Activated T-helper 1 cell treated with Interleukin-2 at 50 U/mL for 16 hours (primary cell): ENCODE measurements around the gene SLC9A8.
A peak's percentile ranks its signal among the peaks of the same experiment; 100 is the strongest.
"Not testable (repeated sequence)": the region's sequence is repeated elsewhere in the genome, so short reads cannot be mapped to it uniquely, and the experiment has no call there.

Experiments used
- DNase-seq: peaks from one replicate; pipeline ENCODE4 v3.0.0-alpha.2; 2020; ENCODE audit warnings: low read depth

SLC9A8 gene

GRCh38 chr20:49895474-49896093, 83.0 kb downstream of the SLC9A8 start:
- DNase-seq = not testable (repeated sequence)

DNA sequence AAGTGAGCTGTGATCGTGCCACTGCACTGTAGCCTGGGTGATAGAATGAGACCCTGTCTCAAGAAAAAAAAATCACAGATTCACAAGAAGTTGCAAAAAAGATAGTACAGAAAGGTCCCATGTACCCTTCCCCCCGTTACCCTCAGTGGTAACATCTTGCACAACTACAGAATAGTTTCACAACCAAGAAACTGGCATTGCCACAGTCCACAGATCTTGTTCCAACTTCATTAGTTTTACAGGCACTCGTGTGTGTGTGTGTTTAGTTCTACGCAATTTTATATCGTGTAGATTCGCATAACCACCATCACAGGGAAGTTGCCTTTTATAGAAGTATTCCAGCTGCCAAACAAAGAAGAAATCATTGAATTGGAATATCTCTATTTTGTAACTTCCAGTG, 83.6 kb downstream of the SLC9A8 start:
- DNase-seq = no peak

- DNase-seq = no peak
Measured at GRCh38 chr20:49899541-49900383, 87.1 kb downstream of the SLC9A8 start.

GRCh38 chr20:49901588-49901987, 89.0 kb downstream of the SLC9A8 start:
- no peak for DNase-seq

- DNase-seq = no peak
Measured at GRCh38 chr20:49904440-49905214, 92.0 kb downstream of the SLC9A8 start.

DNA sequence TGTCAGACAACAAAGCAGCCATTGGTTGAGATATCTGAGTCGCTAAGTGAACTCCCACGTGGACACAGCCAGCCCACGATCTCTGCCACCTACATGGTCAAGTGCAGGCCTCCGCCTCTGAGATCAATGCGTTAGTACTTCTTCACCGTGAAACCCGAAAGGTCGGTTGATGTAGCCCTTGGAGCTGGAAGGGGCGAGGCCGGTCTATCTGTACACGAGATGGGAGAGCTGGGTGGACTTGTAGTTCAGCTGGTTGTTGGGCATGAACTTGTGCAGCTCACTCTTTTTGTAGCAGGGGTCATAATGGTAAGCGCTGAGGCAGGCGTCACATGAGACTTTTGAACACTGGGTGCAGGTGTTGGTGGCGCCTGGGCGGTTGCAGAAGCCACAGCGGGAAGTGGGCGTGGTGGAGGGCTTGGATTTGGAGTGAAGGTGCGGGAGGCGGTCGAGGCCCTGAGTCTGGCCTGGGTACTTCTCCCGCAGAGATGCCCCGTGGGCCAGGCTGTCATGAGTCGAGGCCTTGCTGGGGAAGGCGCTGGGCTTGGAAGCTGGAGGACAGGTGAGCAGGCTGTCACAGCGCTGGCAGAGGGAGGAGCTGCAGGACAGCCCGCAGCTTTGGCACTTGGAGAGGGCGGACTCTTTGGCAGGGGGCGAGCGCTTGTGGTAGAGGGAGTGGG, 92.9 kb downstream of the SLC9A8 start:
- DNase-seq = no peak

DNA sequence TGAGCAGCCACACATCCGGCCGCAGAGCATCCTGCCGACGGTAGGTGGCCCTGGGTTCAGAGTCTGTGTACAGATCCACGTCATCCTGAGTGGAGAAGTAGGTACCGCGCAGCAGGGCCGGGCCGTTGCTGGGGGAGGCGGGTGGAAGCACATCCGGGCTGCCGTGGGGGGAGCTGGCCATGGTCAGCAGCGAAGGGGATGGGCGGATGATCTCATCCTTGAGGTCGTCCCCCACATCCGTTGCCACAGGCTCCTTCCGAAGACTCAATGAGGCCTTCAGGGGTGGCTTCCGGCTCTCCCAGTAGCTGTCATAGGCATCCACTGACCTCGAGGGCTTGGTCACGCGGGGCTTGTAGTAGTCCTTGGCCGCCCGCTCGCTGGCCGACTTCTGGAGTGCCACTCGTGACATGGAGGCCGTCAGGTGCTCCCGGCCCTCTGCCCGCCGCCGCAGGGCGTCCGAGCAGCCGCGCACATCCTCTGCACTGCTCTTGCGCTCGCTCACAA, 93.5 kb downstream of the SLC9A8 start:
- DNase-seq = no peak

DNA sequence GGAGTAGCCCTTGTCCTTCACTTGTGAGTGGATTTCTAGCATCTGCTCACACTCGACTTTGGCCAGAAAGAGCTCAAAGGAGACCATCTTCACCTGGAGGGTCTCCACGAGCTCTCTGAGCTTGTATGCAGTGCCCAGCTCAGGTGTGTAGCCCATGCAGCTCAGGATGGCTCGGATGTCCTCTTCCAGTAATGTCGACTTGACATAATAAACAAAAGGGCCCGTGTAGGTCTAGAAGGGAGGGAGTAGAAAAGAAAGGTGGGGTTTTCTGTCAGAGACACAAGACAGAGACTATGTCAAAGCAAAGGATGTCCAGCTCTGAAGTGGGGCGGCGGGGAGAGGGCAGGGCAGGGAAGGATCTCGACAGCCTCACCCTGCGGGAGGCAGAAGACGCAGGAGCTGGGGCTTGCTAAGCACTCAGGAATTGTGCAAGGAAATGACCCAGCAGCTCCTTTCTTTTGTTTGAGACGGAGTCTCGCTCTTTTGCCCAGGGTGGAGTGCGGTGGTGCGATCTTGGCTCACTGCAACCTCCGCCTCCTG, 94.1 kb downstream of the SLC9A8 start:
- DNase-seq = no peak

GRCh38 chr20:49907405-49908257, 95.0 kb downstream of the SLC9A8 start:
- no peak for DNase-seq

GRCh38 chr20:49908258-49908565, 95.6 kb downstream of the SLC9A8 start:
- no peak for DNase-seq

DNA sequence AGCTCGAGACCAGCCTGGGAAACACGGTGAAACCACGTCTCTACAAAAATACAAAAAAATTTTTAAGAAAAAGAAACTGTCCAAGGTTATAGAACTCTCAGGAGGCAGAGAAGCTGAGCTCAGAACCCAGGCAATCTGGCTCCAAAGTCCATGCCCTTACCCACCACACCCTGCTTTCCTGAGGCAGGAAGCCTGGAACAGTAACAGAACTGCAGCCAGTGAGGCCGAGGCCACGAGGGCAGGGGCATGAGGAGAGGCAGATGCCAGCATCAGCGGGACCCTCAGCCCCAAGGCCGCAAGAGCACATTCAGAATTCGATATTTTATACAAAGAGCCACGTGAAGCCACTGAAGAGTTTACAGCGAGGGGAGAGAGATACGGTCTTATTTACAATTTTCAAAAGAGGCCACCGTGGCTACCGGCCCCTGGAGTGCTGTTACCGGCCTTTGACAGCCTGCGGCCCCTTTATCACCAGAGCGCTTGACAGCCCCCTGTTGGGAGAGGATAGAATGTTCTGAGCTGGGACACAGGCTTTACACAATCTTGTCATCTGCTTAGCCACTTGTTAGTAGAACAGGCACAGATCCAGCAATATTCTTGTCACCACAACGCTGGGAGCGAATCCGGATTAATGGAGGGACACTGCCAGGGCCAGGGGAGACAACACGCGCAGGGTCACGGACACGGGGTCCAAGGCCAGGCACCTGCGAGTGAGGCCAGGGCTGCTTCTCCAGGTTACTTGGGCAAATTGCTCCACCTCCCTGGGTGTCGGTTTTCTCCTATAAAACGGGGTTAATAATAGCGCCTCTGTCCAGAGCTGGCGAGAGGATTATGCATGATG, 97.1 kb downstream of the SLC9A8 start:
- DNase-seq = no peak

- DNase-seq = no peak
Measured at GRCh38 chr20:49910340-49910706, 97.7 kb downstream of the SLC9A8 start.

- DNase-seq = no peak
Measured at GRCh38 chr20:49913399-49914047, 100.9 kb downstream of the SLC9A8 start.

- no peak for DNase-seq
Measured at GRCh38 chr20:49914310-49915117, 101.9 kb downstream of the SLC9A8 start.

DNA sequence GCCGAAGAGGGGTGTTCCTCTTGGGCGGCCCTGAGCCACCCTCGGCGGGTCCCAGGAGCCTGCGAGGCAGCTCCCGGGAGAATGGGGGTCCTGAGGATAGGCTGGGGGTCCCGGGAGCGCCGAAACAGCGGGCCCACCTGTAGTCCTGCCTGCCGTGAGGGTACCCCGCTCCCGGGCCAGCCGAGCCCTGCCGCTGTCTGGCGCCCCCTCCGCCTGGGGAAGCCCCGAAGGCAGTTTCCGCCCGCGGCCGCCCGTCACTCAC, 102.4 kb downstream of the SLC9A8 start:
- DNase-seq = no peak

- peak; percentile 82 for DNase-seq
Measured at GRCh38 chr20:49915380-49916145, 102.9 kb downstream of the SLC9A8 start, which contains the start of gene SPATA2. SPATA2 (minus strand) TSS chr20:49915529; CDS start chr20:49908490, 7,039 bp downstream.

GRCh38 chr20:49916146-49917002, 103.7 kb downstream of the SLC9A8 start:
- DNase-seq = no peak
